HCT116 (cell line): ENCODE measurements around the gene HSD3B1. TPM values are rescaled to one million over a fixed set of nuclear protein-coding genes. Genes with fewer than 3 reads are reported as not detected.

ENCODE experiments used
- ATAC-seq: fragments of 200-7000 bp; cut with Tn5 transposase; 2 replicates; pipeline ENCODE4 v1.9.1; 2020; ENCODE audit warnings: mild to moderate bottlenecking, moderate library complexity
- Bru-seq: library from RNA; stranded (reverse); fragments of 400-500 nt; gene quantifications from one replicate; lab custom pipeline; 2021; lab: Mats Ljungman, UMichigan
- BruChase-seq, 2 experiments: library from RNA; stranded (reverse); fragments of 400-500 nt; gene quantifications; one replicate each; lab custom pipeline; 2021; lab: Mats Ljungman, UMichigan
- BruUV-seq: library from RNA; stranded (reverse); fragments of 400-500 nt; replicated peaks from 2 replicates; lab custom pipeline; 2021; lab: Mats Ljungman, UMichigan
- CTCF ChIA-PET: fragments of 300-600 bp; sonication (Branson Sonifier 250); formaldehyde crosslinking; loops from one replicate; lab custom pipeline; 2021; ENCODE audit warnings: antibody characterized with exemption; lab: Charles Lee
- POLR2A ChIA-PET: fragments of 300-600, 350-600 bp; sonication (Branson Sonifier 250); formaldehyde crosslinking; loops from one replicate; lab custom pipeline; 2021; ENCODE audit warnings: antibody characterized with exemption; lab: Charles Lee
- RAD21 ChIA-PET, 2 experiments: fragments of 300-600 bp; sonication (Branson Sonifier 250); formaldehyde crosslinking; loops; one replicate each; lab custom pipeline; 2023; ENCODE audit warnings: low total read pairs in 2 of 2; ENCODE audit not compliant: uncharacterized antibody in 2 of 2, unreplicated experiment in 2 of 2, low non-redundant PET in 1 of 2; lab: Charles Lee
- DNase-seq: peaks from one replicate; pipeline ENCODE4 v3.0.0-alpha.2; 2010; ENCODE audit warnings: low read depth, low spot score
- H2AFZ ChIP-seq: fragments of 200-600 bp; shearing (Covaris generic), sonication (generic); 2 replicates; pipeline ENCODE4 v1.6.1; 2017; ENCODE audit warnings: low read depth, mixed run types, mixed read lengths, antibody characterized with exemption, low read length; ENCODE audit not compliant: poor library complexity, severe bottlenecking
- H3K27ac ChIP-seq: 2 replicates; pipeline ENCODE4 v1.5.1; 2012; ENCODE audit warnings: low read depth, low read length
- H3K27me3 ChIP-seq: fragments of 200-600 bp; sonication (generic); 2 replicates; pipeline ENCODE4 v1.6.1; 2016; ENCODE audit warnings: mixed run types, low read length, mixed read lengths; ENCODE audit not compliant: insufficient read depth
- H3K36me3 ChIP-seq, 2 experiments: fragments of 200-500 bp in 1 of 2; fragments of 200-600 bp in 1 of 2; sonication (Bioruptor generic) in 1 of 2; sonication (generic) in 1 of 2; 2 replicates each; pipeline versions ENCODE4 v1.5.1 to v1.6.1; 2014 to 2016; ENCODE audit warnings: low read length in 2 of 2, inconsistent platforms in 1 of 2, mixed read lengths in 1 of 2, mixed run types in 1 of 2; ENCODE audit not compliant: insufficient read depth in 2 of 2, control insufficient read depth in 1 of 2
- H3K4me1 ChIP-seq, 2 experiments: fragments of 200-600 bp in 1 of 2; sonication (generic) in 1 of 2; 2 replicates each; pipeline versions ENCODE4 v1.5.1 to v1.6.1; 2012 to 2017; ENCODE audit warnings: low read length in 2 of 2, inconsistent platforms in 1 of 2, mild to moderate bottlenecking in 1 of 2, mixed read lengths in 1 of 2, mixed run types in 1 of 2, moderate library complexity in 1 of 2; ENCODE audit not compliant: insufficient read depth in 2 of 2, control insufficient read depth in 1 of 2
- H3K4me2 ChIP-seq: fragments of 200-600 bp; sonication (generic); 2 replicates; pipeline ENCODE4 v1.6.1; 2017; ENCODE audit warnings: mixed run types, low read length, mixed read lengths
- H3K4me3 ChIP-seq, 2 experiments: fragments of 200-600 bp in 1 of 2; sonication (generic) in 1 of 2; replicated peaks in 1 of 2; 2 replicates each; pipeline ENCODE4 v1.5.1; 2011 to 2016; ENCODE audit warnings: low read length in 2 of 2, control low read depth in 1 of 2, low read depth in 1 of 2, mild to moderate bottlenecking in 1 of 2, mixed read lengths in 1 of 2, mixed run types in 1 of 2
- H3K79me2 ChIP-seq: fragments of 200-600 bp; sonication (generic); 2 replicates; pipeline ENCODE4 v1.6.1; 2017; ENCODE audit warnings: mild to moderate bottlenecking, mixed run types, low read length, moderate library complexity, mixed read lengths; ENCODE audit not compliant: insufficient read depth
- H3K9ac ChIP-seq: fragments of 200-600 bp; sonication (generic); 2 replicates; pipeline ENCODE4 v1.6.1; 2016; ENCODE audit warnings: low read length, mixed read lengths
- H3K9me2 ChIP-seq: fragments of 200-600 bp; sonication (generic), shearing (Covaris generic); 2 replicates; pipeline ENCODE4 v1.6.1; 2017; ENCODE audit warnings: mixed run types, mild to moderate bottlenecking, moderate library complexity; ENCODE audit not compliant: insufficient read depth
- H3K9me3 ChIP-seq, 2 experiments: fragments of 200-500 bp in 1 of 2; fragments of 200-600 bp in 1 of 2; sonication (Bioruptor generic) in 1 of 2; sonication (generic) in 1 of 2; 2 replicates each; pipeline ENCODE4 v1.6.1; 2014 to 2017; ENCODE audit warnings: low read length in 2 of 2, mixed read lengths in 2 of 2, inconsistent platforms in 1 of 2, low read depth in 1 of 2, mild to moderate bottlenecking in 1 of 2, mixed run types in 1 of 2, moderate library complexity in 1 of 2; ENCODE audit not compliant: control insufficient read depth in 1 of 2, insufficient read depth in 1 of 2
- H4K20me1 ChIP-seq: fragments of 200-600 bp; sonication (generic), shearing (Covaris generic); 2 replicates; pipeline ENCODE4 v1.6.1; 2017; ENCODE audit warnings: mixed run types, mild to moderate bottlenecking, moderate library complexity; ENCODE audit not compliant: insufficient read depth
- CEBPB ChIP-seq: IDR thresholded peaks from 2 replicates; pipeline ENCODE4 v1.6.1; 2012; ENCODE audit warnings: low read depth
- CTCF ChIP-seq, 3 experiments: fragments of 200-600 bp in 1 of 3; sonication (generic) in 1 of 3; IDR thresholded peaks in 2 of 3; conservative IDR thresholded peaks in 1 of 3; 2 replicates each; pipeline ENCODE4 v1.5.1; 2012 to 2017; ENCODE audit warnings: low read depth in 2 of 3, low read length in 2 of 3, antibody characterized with exemption in 1 of 3, borderline replicate concordance in 1 of 3, control low read depth in 1 of 3, mild to moderate bottlenecking in 1 of 3, mixed read lengths in 1 of 3, mixed run types in 1 of 3, moderate library complexity in 1 of 3; ENCODE audit not compliant: insufficient read depth in 1 of 3
- EZH2 ChIP-seq: fragments of 200-600 bp; sonication (generic); IDR thresholded peaks from 2 replicates; pipeline ENCODE4 v1.6.1; 2017; ENCODE audit warnings: antibody characterized with exemption, mixed run types
- EZH2phosphoT487 ChIP-seq: fragments of 200-600 bp; IDR thresholded peaks from 2 replicates; pipeline ENCODE4 v1.6.1; 2018; ENCODE audit warnings: antibody characterized with exemption, borderline replicate concordance
- FOSL1 ChIP-seq: IDR thresholded peaks from 2 replicates; pipeline ENCODE4 v1.6.1; 2012; ENCODE audit warnings: low read depth
- POLR2A ChIP-seq: IDR thresholded peaks from 2 replicates; pipeline ENCODE4 v1.7.0; 2011; ENCODE audit warnings: borderline replicate concordance; ENCODE audit not compliant: insufficient read depth, insufficient read length; ENCODE audit errors: extremely low read depth
- POLR2AphosphoS5 ChIP-seq: IDR thresholded peaks from 2 replicates; pipeline ENCODE4 v1.6.1; 2011; ENCODE audit warnings: mild to moderate bottlenecking, low read depth, low read length, moderate library complexity
- RAD21 ChIP-seq: IDR thresholded peaks from 2 replicates; pipeline ENCODE4 v1.6.1; 2012; ENCODE audit warnings: low read depth, mild to moderate bottlenecking
- SIN3A ChIP-seq: IDR thresholded peaks from 2 replicates; pipeline ENCODE4 v1.6.1; 2012; ENCODE audit warnings: low read depth
- TCF7L2 ChIP-seq: IDR thresholded peaks from 2 replicates; pipeline ENCODE4 v1.7.0; 2011; ENCODE audit warnings: borderline replicate concordance, inconsistent platforms; ENCODE audit not compliant: insufficient read depth, insufficient read length; ENCODE audit errors: extremely low read depth
- ZBTB33 ChIP-seq: IDR thresholded peaks from 2 replicates; pipeline ENCODE4 v1.6.1; 2011; ENCODE audit warnings: mild to moderate bottlenecking, low read length, moderate library complexity; ENCODE audit not compliant: insufficient replicate concordance; ENCODE audit errors: extremely low read depth
- ZNF274 ChIP-seq: fragments of 200-500 bp; sonication (Bioruptor generic); IDR thresholded peaks from 2 replicates; pipeline ENCODE4 v1.6.1; 2014; ENCODE audit warnings: mild to moderate bottlenecking, low read depth, low read length, inconsistent platforms
- intact Hi-C: fragments of 100-400 bp; cut with micrococcal nuclease; formaldehyde crosslinking; loops from 2 replicates; pipeline ENCODE4 v1.10.0; 2022
- long read RNA-seq: library from polyadenylated mRNA; unstranded; transcript quantifications from one replicate; pipeline ENCODE4 v2.0.0, GENCODE V29; 2021; ENCODE audit not compliant: unreplicated experiment
- polyA plus RNA-seq: library from polyadenylated mRNA; unstranded; fragments of >200 nt; gene quantifications from 2 replicates; pipeline ENCODE4 v1.2.1, GENCODE V29; 2012; ENCODE audit warnings: missing spikeins
- total RNA-seq: library from RNA; stranded (reverse); gene quantifications from one replicate; pipeline ENCODE4 v1.2.1, GENCODE V29; 2021; ENCODE audit not compliant: unreplicated experiment

HSD3B1 gene
- total RNA-seq, result not detected
- polyA plus RNA-seq, result not detected in 2 replicates
- Bru-seq, nascent RNA, result not detected
- not detected for BruChase-seq, experiment 1, labeled RNA remaining after a 6-hour chase
- percentile 11 among the genes with signal in this experiment for BruChase-seq, experiment 2, labeled RNA remaining after a 2-hour chase
- long read RNA-seq, result 0 reads

GRCh38 chr1:119506941-119507340 is at the start of gene HSD3B1:
TSS of gene HSD3B1 (plus strand) at chr1:119507210. CDS start at chr1:119507477, 267 bp downstream.
- ChIA-PET CTCF (no interaction called here), POLR2A (no interaction called here), RAD21 (no interaction called here)
- TF ChIP-seq TCF7L2 (no peak), ZBTB33 (no peak), RAD21 (no peak), CTCF (IDR thresholded peaks at IDR 0.05 in 2 of 3, conservative IDR thresholded peaks at IDR 0.05 in 1 of 3; ENCODE audit: borderline replicate concordance in 1 of 3, insufficient read depth in 1 of 3, low read depth in 2 of 3, low read length in 2 of 3) (no peak), SIN3A (no peak), CEBPB (no peak), ZNF274 (no peak), EZH2 (no peak), POLR2AphosphoS5 (no peak), POLR2A (no peak), EZH2phosphoT487 (no peak), FOSL1 (no peak)
- no peak within 1 kb of the TSS for H3K27ac ChIP-seq
- no TSS peak for BruUV-seq
- peaks cover 0 to 6% of the 10 kb centered on the region in 2 experiments; a peak in 3 of 4 replicates for H3K4me1 ChIP-seq
- no peaks in the 10 kb centered on the region for H4K20me1 ChIP-seq
- ATAC-seq (no peak), DNase-seq (no peak)
- no peak within 1 kb of the TSS for H3K4me3 ChIP-seq
- no peaks in the 10 kb centered on the region for H3K9me2 ChIP-seq
- no peaks in the 10 kb centered on the region for H3K36me3 ChIP-seq
- H3K79me2 ChIP-seq, result no peaks in the 10 kb centered on the region
- H3K27me3 ChIP-seq, result 0 out of 2 replicates have a peak, but pooled peaks cover 2% of the 10 kb centered on the region
- H3K9me3 ChIP-seq, result no peaks in the 10 kb centered on the region
- intact Hi-C loops, result no loop called here
- no peak within 1 kb of the TSS for H3K4me2 ChIP-seq
- no peak within 1 kb of the TSS for H2AFZ ChIP-seq
- H3K9ac ChIP-seq, result no peak within 1 kb of the TSS
